Measurements from ENCODE around the gene MYOT. TPM values are rescaled to one million over a fixed set of nuclear protein-coding genes. Genes with fewer than 3 reads are reported as not detected.

MYOT gene, protein sequence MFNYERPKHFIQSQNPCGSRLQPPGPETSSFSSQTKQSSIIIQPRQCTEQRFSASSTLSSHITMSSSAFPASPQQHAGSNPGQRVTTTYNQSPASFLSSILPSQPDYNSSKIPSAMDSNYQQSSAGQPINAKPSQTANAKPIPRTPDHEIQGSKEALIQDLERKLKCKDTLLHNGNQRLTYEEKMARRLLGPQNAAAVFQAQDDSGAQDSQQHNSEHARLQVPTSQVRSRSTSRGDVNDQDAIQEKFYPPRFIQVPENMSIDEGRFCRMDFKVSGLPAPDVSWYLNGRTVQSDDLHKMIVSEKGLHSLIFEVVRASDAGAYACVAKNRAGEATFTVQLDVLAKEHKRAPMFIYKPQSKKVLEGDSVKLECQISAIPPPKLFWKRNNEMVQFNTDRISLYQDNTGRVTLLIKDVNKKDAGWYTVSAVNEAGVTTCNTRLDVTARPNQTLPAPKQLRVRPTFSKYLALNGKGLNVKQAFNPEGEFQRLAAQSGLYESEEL
- 10 to 100 TPM in 1 of 4 donors, 1 to 10 TPM in 2, not detected in 1; 3.2 to 15.8 (median 4.1) TPM for total RNA-seq

DNA sequence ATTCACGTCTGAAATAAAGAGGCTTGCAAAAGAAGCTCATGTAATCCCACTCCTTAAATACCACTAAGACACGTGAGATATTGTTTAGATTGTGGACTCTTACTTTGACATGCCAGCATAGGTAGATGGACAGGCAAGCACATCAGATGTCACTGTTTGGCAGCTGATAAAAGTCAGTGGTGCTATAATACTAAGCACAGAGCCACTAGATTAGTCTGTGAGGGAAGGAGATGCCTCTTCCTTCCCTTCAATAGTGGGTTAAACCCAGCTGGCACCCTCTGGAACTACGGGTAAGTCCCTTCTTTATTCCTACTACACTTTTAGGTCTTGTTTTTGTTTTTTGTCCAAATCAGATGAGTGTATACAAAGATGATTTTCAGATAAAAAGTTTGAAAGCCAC lies at the start of gene MYOT:
Gene MYOT, plus strand, starts transcription at position 197 of the 400 bp plus-strand sequence. CDS start 2,792 bp downstream, outside the sequence.
- DNase-seq (ENCODE audit: low spot score) (no peak), ATAC-seq (ENCODE audit: low FRiP score) (no peak)
- no peak for TF ChIP-seq CTCF (IDR thresholded peaks at IDR 0.05)

DNA sequence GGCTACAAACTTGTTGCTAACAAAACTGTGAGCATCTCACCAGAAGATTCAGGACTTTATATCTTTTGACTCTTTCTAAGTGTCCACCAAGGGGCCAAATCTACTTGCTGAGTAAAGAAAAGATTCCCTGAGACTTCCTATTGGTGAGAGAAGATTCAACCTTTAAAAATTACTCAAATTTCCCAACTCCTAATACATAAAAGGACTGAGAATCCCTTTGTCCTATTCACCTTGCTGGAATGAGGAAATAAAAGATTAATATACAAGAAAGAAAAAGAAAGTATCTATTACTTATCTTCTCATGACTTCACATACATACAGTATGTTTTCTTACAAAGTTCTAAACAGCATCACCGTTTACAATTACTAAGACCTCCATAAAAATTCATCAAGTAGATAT lies 47.9 kb upstream of the MYOT start:
- TF ChIP-seq CTCF (IDR thresholded peaks at IDR 0.05) = no peak
- DNase-seq (ENCODE audit: low spot score) = no peak
- no peak for ATAC-seq (ENCODE audit: low FRiP score)

DNA sequence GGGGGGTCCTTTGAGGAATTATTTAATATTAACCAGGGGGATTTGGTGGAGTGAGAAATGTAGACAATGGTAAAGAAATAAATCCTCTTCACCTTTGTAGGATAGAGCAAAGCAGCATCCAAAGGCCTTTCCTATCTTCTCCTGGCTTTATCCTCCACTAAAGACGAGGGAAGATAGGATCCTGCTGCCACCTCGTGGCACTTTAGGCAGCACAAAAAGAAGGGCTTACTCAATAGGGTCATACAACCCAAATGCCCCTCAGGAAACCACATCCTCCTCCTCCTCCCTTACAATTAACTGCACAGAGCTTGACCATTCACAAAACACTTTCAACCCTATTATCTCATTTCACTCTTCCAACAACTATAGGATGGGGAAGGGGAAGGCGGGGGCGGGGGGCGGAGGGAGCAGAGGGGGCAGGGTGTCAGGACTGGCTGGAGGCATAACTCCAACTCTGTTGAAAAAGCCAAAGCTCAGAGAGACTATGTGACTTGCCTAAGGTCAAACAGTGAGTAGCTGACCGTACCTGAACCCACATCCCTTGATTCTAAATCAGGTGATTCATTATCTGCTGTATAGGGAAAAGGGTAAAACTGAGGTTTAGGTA lies 45.4 kb upstream of the MYOT start:
- no peak for TF ChIP-seq CTCF (IDR thresholded peaks at IDR 0.05)
- no peak for DNase-seq (ENCODE audit: low spot score)
- no peak for ATAC-seq (ENCODE audit: low FRiP score)

- no peak for DNase-seq (ENCODE audit: low spot score)
- no peak for ATAC-seq (ENCODE audit: low FRiP score)
- no peak for TF ChIP-seq CTCF (IDR thresholded peaks at IDR 0.05)
Measured at GRCh38 chr5:137822984-137823383, 44.7 kb upstream of the MYOT start.

GRCh38 chr5:137825165-137825564 lies 42.5 kb upstream of the MYOT start:
- ATAC-seq (ENCODE audit: low FRiP score) (no peak), DNase-seq (ENCODE audit: low spot score) (no peak)
- no peak for TF ChIP-seq CTCF (IDR thresholded peaks at IDR 0.05)

- ATAC-seq (ENCODE audit: low FRiP score) = no peak
- TF ChIP-seq CTCF (IDR thresholded peaks at IDR 0.05) = no peak
- DNase-seq (ENCODE audit: low spot score) = no peak
Measured at GRCh38 chr5:137826067-137826466, 41.6 kb upstream of the MYOT start.

Data from omental fat pad (tissue), 4 donors.